GM23338 (cell line): ENCODE measurements around the gene AQP12B.

Source experiments
- CREB1 ChIP-seq: fragments of 250-450 bp; sonication (Bioruptor Pico); IDR thresholded peaks from 2 replicates; pipeline ENCODE4 v1.5.0; 2020; ENCODE audit warnings: low read depth, mild to moderate bottlenecking, moderate library complexity
- CTCF ChIP-seq, 2 experiments: fragments of 200-600 bp in 1 of 2; sonication (generic) in 1 of 2; conservative IDR thresholded peaks; 2 replicates each; pipeline versions ENCODE4 v1.5.1 to v1.6.1; 2016 to 2017; ENCODE audit warnings: antibody characterized with exemption in 2 of 2, low read depth in 2 of 2, mild to moderate bottlenecking in 2 of 2, moderate library complexity in 1 of 2
- ETS1 ChIP-seq: IDR thresholded peaks from 2 replicates; pipeline ENCODE4 v1.6.1; 2016; ENCODE audit warnings: antibody characterized with exemption
- EZH2 ChIP-seq: fragments of 200-600 bp; sonication (generic); IDR thresholded peaks from one replicate; pipeline ENCODE4 v1.8.0; 2017; ENCODE audit warnings: antibody characterized with exemption, mild to moderate bottlenecking, low read depth; ENCODE audit not compliant: unreplicated experiment
- EZH2phosphoT487 ChIP-seq: fragments of 200-600 bp; sonication (generic); IDR thresholded peaks from one replicate; pipeline ENCODE4 v1.8.1; 2018; ENCODE audit warnings: antibody characterized with exemption; ENCODE audit not compliant: unreplicated experiment
- JUNB ChIP-seq: IDR thresholded peaks from one replicate; pipeline ENCODE4 v1.6.1; 2016; ENCODE audit warnings: antibody characterized with exemption; ENCODE audit not compliant: unreplicated experiment
- NANOG ChIP-seq: IDR thresholded peaks from 2 replicates; pipeline ENCODE4 v1.6.1; 2016; ENCODE audit warnings: antibody characterized with exemption, borderline replicate concordance
- POLR2AphosphoS5 ChIP-seq: IDR thresholded peaks from 2 replicates; pipeline ENCODE4 v1.6.1; 2016; ENCODE audit warnings: antibody characterized with exemption, low read depth
- ZNF331 ChIP-seq: fragments of 250-450 bp; sonication (Bioruptor Pico); IDR thresholded peaks from 2 replicates; pipeline ENCODE4 v1.5.0; 2020; ENCODE audit warnings: low read depth, mild to moderate bottlenecking, moderate library complexity
- TF ChIP-seq, protein P1 (sequence below): IDR thresholded peaks from one replicate; pipeline ENCODE4 v1.6.1; 2018; ENCODE audit warnings: antibody characterized with exemption; ENCODE audit not compliant: unreplicated experiment

GRCh38 chr2:240637901-240638345 lies 44.8 kb downstream of the AQP12B start:
- no peak for TF ChIP-seq CTCF (conservative IDR thresholded peaks at IDR 0.05; ENCODE audit: low read depth in 2 of 2)
- no peak for TF ChIP-seq POLR2AphosphoS5
- TF ChIP-seq CREB1, result no peak
- TF ChIP-seq ZNF331 (CRISPR knock-in tag), result no peak
- TF ChIP-seq, protein P1, sequence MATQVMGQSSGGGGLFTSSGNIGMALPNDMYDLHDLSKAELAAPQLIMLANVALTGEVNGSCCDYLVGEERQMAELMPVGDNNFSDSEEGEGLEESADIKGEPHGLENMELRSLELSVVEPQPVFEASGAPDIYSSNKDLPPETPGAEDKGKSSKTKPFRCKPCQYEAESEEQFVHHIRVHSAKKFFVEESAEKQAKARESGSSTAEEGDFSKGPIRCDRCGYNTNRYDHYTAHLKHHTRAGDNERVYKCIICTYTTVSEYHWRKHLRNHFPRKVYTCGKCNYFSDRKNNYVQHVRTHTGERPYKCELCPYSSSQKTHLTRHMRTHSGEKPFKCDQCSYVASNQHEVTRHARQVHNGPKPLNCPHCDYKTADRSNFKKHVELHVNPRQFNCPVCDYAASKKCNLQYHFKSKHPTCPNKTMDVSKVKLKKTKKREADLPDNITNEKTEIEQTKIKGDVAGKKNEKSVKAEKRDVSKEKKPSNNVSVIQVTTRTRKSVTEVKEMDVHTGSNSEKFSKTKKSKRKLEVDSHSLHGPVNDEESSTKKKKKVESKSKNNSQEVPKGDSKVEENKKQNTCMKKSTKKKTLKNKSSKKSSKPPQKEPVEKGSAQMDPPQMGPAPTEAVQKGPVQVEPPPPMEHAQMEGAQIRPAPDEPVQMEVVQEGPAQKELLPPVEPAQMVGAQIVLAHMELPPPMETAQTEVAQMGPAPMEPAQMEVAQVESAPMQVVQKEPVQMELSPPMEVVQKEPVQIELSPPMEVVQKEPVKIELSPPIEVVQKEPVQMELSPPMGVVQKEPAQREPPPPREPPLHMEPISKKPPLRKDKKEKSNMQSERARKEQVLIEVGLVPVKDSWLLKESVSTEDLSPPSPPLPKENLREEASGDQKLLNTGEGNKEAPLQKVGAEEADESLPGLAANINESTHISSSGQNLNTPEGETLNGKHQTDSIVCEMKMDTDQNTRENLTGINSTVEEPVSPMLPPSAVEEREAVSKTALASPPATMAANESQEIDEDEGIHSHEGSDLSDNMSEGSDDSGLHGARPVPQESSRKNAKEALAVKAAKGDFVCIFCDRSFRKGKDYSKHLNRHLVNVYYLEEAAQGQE, result no peak
- TF ChIP-seq EZH2, result no peak
- no peak for TF ChIP-seq EZH2phosphoT487
- TF ChIP-seq JUNB, result no peak
- no peak for TF ChIP-seq NANOG
- TF ChIP-seq ETS1, result no peak
